ENCODE measurements around the gene ELL. TPM values are rescaled to one million over a fixed set of nuclear protein-coding genes. Genes with fewer than 3 reads are reported as not detected.
A peak's percentile ranks its signal among the peaks of the same experiment; 100 is the strongest.

Gene ELL
- total and polyA plus RNA-seq, 9 of the 15 experiments (the other 6 are each of a cell fraction or from before 2014, with no cell fraction given) = 0.24 to 22.5 (median 4.1) TPM

DNA sequence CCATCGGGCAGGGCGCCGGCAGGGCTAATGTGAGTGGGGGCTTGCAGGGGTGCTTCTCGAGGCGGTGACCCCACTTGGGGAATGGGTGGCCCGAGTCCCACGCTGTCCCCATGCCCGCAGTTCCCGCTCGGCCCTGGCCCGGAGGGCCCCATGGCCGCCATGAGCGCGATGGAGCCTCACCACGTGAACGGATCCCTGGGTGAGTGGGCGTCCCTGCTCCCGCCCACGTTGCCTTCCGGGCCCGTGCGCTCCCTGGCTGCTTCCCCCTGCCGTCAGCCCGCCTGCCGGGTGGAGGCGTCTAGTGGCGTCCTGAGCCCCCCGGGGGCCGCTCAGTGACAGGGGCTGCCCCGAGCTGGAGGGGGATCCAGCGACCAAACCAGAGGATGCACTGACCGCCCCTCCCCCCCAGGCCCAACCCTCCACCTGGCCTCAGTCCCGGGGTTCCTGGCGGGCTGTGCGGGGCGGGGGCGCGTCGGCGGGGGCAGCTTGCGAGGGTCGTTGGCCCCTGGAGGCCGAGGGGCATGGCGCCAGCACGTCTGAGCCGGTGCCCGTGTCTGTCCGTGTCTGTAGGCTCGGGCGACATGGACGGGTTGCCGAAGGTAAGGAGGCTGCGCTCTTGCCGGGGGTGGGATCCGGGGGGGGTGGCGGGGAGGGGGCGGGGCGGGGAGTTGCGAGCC lies 88.7 kb downstream of the ELL start (continued):
- TF ChIP-seq CHD4 (IDR thresholded peaks at IDR 0.05; ENCODE audit: insufficient read depth, insufficient replicate concordance, low read depth, low read length, poor library complexity, severe bottlenecking) (no peak), RBM25 (IDR thresholded peaks at IDR 0.05; ENCODE audit: low read depth, low read length, severe bottlenecking) (no peak), MAFG (tag; conservative IDR thresholded peaks at IDR 0.05) (no peak), PHF20 (IDR thresholded peaks at IDR 0.05; ENCODE audit: partially characterized antibody) (peak; percentile 25), STAT6 (CRISPR knock-in tag; IDR thresholded peaks at IDR 0.05) (no peak), DPF2 (IDR thresholded peaks at IDR 0.05) (peak; percentile 47; the same call in 1 of the 2 replicates), CAMTA2 (CRISPR knock-in tag; conservative IDR thresholded peaks at IDR 0.05) (no peak), PTRF (tag; IDR thresholded peaks at IDR 0.05) (no peak), SMARCC2 (IDR thresholded peaks at IDR 0.05; ENCODE audit: low read depth) (no peak), ZNF699 (CRISPR knock-in tag; IDR thresholded peaks at IDR 0.05; ENCODE audit: insufficient replicate concordance) (no peak)
- TF ChIP-seq, protein P1, sequence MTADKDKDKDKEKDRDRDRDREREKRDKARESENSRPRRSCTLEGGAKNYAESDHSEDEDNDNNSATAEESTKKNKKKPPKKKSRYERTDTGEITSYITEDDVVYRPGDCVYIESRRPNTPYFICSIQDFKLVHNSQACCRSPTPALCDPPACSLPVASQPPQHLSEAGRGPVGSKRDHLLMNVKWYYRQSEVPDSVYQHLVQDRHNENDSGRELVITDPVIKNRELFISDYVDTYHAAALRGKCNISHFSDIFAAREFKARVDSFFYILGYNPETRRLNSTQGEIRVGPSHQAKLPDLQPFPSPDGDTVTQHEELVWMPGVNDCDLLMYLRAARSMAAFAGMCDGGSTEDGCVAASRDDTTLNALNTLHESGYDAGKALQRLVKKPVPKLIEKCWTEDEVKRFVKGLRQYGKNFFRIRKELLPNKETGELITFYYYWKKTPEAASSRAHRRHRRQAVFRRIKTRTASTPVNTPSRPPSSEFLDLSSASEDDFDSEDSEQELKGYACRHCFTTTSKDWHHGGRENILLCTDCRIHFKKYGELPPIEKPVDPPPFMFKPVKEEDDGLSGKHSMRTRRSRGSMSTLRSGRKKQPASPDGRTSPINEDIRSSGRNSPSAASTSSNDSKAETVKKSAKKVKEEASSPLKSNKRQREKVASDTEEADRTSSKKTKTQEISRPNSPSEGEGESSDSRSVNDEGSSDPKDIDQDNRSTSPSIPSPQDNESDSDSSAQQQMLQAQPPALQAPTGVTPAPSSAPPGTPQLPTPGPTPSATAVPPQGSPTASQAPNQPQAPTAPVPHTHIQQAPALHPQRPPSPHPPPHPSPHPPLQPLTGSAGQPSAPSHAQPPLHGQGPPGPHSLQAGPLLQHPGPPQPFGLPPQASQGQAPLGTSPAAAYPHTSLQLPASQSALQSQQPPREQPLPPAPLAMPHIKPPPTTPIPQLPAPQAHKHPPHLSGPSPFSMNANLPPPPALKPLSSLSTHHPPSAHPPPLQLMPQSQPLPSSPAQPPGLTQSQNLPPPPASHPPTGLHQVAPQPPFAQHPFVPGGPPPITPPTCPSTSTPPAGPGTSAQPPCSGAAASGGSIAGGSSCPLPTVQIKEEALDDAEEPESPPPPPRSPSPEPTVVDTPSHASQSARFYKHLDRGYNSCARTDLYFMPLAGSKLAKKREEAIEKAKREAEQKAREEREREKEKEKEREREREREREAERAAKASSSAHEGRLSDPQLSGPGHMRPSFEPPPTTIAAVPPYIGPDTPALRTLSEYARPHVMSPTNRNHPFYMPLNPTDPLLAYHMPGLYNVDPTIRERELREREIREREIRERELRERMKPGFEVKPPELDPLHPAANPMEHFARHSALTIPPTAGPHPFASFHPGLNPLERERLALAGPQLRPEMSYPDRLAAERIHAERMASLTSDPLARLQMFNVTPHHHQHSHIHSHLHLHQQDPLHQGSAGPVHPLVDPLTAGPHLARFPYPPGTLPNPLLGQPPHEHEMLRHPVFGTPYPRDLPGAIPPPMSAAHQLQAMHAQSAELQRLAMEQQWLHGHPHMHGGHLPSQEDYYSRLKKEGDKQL (CRISPR knock-in tag; IDR thresholded peaks at IDR 0.05; ENCODE audit: borderline replicate concordance) = no peak
- TF ChIP-seq, protein P2, sequence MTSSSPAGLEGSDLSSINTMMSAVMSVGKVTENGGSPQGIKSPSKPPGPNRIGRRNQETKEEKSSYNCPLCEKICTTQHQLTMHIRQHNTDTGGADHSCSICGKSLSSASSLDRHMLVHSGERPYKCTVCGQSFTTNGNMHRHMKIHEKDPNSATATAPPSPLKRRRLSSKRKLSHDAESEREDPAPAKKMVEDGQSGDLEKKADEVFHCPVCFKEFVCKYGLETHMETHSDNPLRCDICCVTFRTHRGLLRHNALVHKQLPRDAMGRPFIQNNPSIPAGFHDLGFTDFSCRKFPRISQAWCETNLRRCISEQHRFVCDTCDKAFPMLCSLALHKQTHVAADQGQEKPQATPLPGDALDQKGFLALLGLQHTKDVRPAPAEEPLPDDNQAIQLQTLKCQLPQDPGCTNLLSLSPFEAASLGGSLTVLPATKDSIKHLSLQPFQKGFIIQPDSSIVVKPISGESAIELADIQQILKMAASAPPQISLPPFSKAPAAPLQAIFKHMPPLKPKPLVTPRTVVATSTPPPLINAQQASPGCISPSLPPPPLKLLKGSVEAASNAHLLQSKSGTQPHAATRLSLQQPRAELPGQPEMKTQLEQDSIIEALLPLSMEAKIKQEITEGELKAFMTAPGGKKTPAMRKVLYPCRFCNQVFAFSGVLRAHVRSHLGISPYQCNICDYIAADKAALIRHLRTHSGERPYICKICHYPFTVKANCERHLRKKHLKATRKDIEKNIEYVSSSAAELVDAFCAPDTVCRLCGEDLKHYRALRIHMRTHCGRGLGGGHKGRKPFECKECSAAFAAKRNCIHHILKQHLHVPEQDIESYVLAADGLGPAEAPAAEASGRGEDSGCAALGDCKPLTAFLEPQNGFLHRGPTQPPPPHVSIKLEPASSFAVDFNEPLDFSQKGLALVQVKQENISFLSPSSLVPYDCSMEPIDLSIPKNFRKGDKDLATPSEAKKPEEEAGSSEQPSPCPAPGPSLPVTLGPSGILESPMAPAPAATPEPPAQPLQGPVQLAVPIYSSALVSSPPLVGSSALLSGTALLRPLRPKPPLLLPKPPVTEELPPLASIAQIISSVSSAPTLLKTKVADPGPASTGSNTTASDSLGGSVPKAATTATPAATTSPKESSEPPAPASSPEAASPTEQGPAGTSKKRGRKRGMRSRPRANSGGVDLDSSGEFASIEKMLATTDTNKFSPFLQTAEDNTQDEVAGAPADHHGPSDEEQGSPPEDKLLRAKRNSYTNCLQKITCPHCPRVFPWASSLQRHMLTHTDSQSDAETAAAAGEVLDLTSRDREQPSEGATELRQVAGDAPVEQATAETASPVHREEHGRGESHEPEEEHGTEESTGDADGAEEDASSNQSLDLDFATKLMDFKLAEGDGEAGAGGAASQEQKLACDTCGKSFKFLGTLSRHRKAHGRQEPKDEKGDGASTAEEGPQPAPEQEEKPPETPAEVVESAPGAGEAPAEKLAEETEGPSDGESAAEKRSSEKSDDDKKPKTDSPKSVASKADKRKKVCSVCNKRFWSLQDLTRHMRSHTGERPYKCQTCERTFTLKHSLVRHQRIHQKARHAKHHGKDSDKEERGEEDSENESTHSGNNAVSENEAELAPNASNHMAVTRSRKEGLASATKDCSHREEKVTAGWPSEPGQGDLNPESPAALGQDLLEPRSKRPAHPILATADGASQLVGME (CRISPR knock-in tag; IDR thresholded peaks at IDR 0.05) = no peak
